NCI-H345 (cell line): ENCODE measurements around the gene ABCC9.

Source experiments
- DNase-seq: peaks from one replicate; lab custom pipeline; 2025; lab: John Stamatoyannopoulos, UW

ABCC9 gene

DNA sequence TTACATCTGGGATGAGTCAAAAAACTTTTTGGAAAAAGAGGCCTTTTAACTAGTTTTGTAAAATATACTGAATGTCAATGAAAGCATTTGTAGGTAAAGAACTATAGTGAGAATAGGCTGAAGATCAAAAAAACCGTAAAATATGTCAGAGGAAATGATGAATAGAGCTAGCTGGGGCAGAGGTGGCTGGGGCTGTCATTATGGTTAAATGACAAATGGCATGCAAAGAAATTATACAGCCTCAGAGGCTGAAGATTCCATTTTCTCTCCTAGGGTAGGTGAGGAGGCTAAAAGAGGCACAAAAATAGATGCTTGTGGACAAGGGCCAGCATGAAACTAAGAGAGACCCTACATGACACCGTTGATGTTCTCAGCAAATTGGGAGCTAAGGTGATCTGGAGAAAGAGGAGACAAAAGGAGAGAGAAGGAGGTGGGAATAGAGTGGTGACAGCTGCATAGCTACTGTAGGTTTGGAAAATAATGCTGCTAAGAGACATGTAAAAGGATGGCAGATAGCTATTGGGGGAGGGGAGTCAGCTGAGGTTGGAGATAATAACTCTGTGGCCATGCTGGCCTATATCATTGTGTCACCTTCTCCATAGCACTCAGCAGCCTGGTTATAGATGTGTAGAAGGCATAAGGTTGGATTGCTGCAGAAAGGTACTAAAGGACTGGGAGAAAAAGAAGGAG lies 63.8 kb downstream of the ABCC9 start:
- no peak for DNase-seq

DNA sequence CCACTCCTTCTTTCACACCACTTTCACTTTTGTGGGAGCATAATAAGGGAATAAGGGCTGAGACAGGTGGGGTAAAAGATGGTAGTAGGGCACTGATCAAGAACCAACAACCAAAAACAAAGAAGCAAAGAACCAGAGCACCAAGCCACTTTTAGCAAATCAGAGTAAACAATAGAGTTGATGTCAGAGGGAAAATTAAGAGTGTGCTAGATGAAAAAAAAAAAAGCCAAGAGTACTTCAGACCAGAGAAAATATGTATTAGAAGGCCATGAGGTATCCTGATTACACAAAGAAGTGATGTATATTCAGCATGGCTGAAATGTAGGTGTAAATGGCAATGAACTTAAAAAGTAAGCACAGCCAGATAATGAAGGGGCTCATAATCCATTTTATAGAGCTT lies 75.4 kb downstream of the ABCC9 start:
- no peak for DNase-seq

DNA sequence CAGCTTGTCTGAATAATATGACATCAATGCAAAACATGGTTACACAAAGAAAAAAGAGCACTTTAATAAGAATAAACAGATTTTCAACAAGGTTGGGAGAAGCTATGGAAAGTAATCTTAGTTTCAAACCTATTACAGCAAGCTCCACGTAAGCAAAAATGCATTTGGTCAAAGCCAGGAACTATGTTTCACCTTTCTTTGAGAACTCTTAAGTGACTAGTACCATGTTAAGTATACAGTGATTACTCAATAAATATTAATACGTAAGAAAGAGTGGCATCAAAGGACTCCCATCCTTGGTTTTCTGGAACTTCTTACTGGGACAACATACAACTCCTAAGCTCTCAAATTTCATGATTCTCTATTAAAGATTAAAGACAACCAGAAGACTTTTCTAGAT lies 80.7 kb downstream of the ABCC9 start:
- no peak for DNase-seq

DNA sequence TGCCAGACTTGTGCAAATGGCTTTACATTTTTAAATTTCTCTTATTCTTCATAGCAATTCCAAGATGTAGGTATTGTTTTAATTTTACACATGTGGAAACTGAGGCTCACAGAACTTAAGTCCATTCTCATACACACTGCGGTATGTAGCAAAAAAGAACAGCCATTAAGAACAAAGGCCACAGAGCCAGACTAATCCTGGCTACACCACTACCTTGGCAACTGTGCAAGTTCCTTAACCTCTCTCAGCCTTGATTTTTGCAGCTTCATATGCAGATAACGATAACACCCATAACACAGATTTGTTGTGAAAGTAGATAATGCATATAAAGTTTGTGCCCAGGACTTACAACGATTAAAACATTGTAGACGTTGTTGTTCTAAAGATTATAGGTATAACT lies 81.1 kb downstream of the ABCC9 start:
- DNase-seq = no peak

DNA sequence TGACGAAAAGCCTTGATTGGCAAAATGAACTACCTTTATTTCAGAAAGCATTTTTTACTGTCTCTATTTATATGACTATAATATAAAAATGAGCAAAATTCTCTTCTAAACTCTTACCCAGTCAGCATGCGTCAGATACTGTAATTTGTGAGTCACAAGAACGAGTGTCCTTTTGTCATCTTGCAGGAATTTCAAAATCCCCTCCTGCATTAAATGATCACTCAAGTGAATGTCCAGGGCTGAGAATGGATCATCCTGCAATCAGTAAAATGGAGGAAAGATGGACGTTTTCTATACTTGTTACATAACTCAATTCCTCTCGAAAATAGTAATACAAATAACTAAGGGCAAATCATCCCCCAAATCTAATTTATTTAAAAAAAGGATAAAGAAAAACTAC lies 89.0 kb downstream of the ABCC9 start:
- DNase-seq = no peak

DNA sequence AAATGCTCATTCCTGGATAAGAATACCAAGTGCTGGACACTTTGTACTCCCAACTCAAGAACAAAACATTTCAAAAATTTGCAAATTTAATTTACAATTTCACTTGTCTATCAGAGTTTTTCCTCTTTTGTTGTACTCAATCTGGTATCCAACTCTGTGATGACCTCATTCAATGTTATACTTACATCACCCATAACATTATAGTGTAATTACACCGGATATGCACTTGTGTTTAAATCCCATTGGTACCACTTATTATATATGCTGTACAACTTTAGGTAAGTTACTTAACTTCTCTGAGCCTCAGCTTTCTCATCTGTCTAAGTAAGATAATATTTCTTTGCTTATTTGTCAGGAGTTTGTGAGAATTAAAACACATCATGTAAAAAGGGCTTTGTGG lies 90.1 kb downstream of the ABCC9 start:
- no peak for DNase-seq

DNA sequence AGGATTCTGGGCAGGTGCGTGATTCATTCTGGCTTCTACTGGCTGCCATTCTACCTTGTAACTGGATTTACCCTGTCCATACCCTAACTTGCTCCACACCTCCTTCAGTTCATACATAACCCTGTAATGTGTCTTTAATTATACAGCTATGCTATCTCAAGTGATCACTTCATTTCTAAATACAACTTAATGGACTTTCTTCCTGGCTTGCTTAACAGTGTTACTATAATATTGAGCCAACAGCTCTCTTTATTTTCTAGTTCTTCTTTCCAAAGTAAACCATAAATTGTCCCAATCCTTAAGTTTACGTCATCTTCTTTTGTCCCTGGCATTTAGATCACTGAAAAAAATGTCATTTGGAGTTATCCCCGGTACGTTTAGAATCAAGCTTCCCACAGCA lies 90.8 kb downstream of the ABCC9 start:
- DNase-seq = no peak

DNA sequence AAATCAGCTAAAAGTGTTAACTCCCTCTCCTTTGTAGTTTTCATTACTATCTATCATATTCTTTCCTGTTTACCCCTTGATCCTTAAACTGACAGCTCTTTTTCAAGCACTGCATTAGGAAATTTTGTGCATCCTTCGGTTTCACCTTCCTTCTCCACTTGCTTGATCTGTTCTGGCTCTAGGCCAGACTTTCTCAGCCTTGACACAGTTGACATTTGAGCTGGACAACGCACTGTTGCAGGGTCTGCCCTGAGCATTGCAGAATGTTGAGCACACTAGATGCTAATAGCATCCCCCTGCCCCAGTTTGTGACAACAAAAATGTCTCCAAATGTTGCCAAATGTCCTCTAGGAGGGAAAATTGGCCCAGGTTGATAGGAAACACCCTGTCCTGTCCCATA lies 91.3 kb downstream of the ABCC9 start:
- DNase-seq = no peak

DNA sequence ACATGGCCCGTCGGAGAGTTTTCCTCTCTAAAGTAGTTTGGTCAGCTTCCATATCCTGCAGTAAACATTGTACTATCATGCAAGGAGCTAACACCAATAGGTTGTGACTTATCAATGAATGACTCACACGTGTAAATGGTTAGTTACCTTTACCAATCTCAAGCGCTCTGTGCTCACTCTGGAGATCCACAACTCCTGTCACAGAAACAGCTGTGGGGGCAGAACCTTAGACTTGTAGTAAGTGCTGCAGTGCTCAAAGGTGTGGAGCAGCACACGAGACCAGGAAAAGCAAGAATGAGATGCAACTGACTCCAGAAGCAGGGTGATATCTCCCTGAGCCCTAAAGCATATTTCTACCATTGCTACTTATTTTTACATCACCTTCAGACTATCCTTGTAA lies 93.0 kb downstream of the ABCC9 start:
- DNase-seq = no peak

DNA sequence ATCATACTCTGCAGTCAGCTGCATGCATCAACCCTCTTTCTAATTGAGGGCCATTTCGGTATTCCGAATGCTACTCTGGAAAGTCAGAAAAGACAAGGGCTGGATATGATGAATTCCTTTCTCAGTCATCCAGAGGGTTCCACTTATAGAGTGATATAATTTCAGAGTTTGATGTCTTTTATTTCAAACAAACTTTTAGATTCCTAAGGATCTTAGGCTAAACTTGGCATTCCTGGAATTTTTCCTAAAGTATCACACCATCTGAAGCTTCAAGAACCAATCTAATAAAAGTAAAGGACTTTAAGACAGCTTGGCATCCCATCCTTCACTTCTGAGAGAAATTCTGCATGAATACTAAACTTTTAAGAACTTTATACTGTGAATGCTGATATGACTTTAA lies 97.4 kb downstream of the ABCC9 start:
- DNase-seq = no peak

DNA sequence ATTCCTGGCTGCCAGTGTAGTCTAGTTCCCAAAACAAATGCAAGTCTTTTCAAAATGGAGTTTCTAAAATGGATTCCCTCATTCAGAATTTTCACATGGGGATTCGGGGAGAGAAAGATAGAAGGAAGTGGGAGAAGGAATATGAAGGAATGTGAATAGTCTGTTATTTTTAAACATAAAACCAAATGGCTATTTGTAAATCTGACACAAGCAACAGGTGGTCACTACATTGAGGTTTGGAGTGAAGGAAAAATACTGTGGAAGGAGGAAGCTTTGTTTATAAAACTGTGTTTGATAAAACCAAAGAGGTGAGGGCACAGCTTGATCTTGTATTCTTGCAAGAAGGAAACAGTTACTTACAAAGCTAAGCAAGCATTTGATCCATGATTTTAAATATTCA lies 101.5 kb downstream of the ABCC9 start:
- no peak for DNase-seq

DNA sequence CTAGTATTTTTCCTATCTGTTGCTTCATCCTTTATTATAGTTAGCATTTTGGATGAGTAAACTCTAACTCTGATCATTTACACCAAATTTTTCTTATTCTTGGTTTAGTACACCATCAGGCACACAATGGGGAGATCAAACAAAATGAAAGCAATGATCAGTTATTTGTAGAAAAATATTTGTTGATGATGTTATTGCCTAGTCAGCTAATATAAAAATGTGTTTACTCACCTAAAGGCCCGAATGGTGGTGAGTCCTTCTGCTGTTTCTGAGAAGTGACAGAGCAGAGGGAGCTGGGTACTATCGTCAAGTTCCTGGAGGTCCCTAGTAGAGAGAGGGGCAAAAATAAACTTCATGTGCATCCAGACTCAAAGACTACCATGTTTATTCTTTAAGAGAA lies 103.4 kb downstream of the ABCC9 start:
- DNase-seq = no peak

DNA sequence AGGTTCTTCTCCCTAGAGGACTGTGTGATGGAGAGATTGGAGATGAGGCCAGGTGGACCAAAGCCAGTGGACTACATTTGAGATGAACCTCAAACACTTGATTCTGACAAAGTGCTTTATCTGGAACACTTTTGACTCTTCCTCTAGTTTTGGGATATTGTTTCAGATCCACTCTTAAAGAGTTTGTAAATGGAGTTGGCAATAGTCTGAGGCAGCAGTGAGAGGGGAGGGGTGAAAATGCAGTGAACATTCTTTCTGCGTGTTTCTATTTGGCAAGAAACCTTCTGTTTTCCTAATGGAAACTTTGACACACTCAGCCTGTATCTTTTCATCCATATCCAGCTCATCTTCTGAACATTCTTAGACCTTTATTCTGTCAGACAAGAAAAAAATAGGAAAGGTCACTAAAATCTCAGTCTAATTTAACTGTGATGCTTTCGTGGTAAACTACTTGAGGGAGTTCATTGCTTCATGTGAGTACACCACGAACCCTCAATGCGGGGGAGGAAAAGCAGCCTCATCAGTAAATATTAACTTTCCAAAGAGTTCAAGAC lies 109.4 kb downstream of the ABCC9 start:
- no peak for DNase-seq

DNA sequence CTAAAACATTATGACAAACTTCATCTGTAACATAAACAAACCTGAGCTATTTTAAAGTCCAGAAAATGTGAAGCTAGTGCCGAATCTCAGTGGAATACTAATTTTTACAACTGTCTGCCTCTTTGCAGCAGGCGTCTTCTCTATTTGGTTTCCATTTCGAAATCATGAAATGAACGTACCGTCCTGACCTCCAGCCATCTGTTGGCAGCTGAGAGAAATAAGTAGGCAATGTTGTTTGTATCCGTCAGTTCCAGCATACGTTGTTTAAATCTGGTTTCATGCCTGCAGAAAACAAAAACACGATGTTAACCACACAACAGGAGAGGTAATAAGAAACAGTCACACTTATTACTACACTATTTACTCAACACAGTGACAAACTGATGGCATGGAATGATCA lies 112.4 kb downstream of the ABCC9 start:
- DNase-seq = no peak

DNA sequence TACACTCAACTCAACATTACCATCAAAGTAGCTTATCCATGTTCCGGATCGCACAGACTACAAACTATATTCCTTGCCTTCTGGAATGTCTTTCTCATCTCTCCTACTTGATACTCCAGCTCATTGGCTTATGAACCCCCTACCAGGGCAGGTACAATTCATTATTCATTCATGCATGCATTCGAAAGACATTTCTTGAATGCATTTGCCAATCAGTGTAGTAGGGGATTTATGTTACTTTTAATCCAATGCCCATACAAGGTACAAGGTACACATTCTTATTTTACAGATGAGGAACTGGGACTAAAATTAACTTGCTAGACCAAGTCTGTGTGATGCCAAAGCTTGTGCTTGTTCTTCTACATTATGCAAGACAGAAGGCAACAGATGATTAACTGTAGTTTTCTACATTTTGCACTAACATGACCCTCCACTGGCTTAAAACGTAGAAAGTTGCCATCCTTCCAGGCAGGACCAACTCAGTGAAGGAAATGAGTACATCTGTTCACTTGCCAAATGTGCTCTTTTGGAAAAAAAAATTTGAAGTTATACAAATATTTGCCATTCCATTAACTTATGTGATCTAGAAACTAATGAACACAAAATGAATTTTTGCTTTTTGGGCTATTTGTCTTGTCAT lies 113.0 kb downstream of the ABCC9 start:
- no peak for DNase-seq

DNA sequence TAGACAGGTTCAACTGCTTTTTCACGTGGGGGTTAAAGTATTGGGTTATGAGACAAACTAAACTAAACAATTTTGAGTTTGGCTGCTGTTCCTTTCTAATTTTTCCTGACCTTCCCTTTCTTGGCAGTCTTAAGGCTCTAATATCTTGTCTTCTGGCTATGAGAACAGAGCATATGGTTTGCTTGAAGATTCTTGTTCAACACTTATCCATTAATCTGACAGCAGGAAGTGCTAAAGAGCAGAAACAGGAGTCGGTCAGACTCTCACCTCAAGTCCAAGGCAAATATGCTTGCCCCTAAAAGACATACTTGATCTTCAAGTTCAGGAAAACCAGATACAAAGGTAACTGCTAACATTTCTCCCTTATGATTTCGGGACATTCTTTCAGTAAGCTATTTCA lies 114.1 kb downstream of the ABCC9 start:
- no peak for DNase-seq

DNA sequence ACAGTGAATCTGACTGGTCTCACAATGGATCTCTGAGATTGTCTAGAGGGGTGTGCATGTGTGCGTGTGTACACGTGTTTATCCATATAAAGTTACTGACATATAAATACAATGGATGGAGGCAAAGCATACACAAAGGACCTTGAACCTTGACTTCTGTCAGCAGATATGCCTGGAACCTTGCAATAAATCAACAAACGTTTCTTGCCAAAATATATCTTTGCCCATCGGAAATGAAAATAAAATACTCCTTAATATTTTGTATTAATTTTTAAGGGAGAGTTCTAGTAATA lies 114.7 kb downstream of the ABCC9 start:
- no peak for DNase-seq

DNA sequence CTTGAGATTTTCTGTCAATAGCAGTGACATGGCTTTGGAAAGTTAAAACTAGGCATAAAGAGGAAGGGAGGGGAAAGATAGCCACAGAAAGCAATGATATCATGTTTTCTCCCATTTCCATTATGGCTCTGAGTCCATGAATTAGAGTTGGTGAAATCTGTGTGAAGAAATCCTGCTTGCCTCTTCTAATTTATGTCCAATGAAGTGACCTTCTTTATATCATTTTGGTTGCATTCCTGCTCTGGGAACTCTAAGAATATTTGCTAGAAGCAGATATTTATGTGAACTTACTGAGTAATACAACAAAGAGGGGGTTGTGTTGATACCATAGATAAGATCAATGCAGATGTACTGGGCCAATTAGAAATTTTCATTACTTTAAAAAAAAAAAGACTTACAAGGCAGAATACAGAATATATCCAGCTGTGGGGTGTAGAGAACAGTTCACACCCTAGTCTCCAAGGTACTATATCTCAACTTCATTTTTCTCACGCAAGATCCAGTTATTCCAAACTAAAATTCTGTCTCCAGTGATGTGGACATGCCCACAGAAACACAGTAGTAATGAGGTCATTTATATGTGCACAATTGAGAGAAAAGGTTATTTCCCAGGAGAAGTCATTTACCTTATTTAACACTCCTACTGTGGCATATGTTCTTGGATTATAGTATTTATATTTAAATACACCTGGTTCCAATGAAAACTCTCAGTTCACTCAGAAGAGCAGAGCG lies 115.2 kb downstream of the ABCC9 start:
- no peak for DNase-seq

DNA sequence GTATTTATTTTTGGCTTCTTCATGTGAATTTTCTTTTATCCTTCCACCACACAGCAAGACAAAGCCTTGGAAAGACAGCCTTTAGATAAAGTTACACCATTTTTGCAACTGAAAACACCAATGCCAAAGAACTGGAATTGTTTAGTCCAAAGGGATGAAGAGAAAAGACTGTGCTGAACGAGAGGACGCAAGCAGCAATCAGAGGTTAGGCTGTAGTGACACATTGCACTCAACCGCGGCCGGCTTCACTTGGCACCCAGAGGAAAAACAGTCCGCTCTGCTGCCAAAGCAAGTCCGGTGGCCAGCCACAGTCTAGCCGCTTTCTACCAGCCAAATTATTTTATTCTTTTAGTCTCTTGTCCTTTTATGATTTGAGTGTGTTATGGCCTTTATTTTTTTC lies 117.6 kb downstream of the ABCC9 start:
- no peak for DNase-seq

DNA sequence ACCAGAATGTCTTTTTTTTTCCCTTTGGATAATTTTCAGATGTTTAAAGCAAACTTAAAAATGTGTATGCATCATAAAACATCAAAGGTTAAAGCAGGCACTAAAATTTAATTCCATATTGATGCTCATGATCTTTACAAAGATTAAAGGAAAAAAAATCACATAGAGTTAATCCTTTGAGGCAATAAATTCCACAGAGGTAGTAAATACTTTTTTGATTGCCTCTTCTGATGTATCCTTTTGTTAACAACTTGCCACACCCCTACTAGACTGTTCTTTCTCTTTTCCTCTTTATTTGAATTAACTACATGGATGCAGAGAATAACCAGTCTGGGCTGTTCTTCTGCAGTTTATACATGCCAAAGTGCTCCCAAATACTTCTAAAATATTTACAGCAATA lies 121.5 kb downstream of the ABCC9 start:
- DNase-seq = no peak

DNA sequence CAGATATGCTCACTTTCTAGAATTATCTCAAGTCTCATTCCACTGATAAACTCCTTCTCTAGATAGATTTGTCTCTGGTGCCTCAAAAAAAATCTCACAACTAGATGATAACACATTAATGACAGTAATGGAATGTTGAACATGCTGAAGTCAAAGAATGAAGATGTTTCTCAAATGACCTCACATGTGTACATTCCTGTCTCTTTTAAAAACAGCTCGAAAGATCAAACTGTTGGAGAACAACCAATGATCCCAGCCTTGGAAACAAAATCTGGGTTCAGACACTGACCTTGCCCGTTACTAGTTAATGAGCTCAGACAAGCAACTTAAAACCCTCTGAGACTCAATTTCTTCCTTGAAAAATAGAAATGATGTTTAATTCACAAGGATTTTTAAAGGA lies 122.0 kb downstream of the ABCC9 start:
- no peak for DNase-seq

DNA sequence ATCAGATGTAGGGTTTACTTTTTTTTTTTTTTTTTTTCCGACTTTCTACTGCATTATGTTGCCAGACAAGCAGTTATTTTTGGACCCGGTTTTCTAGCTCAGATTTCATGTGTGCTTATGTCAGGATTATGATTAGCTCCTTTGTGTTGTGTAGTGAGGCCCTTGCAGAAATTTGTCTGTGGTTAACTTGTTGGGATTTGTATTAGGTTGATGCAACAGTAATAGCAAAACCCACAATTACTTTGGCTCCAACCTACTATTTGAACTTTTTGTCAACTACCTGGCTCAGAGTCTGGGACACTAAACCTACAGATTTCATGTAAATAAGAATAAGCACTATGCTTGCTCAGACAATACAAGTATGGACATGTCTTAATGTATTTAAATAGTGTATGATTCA lies 122.6 kb downstream of the ABCC9 start:
- DNase-seq = no peak

DNA sequence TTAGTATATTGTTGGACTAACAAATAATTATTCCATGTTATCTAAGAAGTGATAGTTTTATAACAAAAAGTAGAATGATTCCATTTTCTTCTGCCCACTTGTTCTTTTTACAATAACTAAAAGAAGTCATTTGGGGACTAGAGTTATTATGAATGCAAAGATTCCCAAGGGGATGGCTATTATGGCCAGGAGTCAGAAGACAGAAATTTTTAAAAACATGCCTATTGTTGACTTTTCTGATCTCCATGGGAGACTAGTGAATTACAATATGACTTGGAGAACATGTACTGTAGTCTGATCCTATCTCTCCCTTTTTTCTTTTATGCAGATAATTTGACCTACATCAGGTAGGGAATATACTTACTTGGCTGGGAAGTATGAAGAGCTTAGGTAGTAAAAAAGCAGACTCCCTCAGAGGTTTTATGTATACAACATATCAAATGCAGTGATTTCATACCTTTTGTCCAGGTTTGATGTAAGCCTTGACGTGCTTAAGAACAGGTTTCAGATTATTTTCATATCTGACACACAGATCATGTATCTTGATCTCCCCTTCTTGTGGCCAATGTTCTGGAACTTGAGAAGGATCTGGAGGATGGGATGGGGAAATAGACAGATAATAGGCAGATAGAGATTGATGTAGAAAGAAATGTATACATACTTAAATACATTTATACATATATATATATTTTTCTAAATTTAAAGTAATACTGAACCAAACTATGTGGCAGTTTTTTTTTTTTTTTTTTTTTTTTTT lies 125.7 kb downstream of the ABCC9 start:
- no peak for DNase-seq
